HepG2 (cell line): ENCODE data around the gene SUSD3. TPM values are rescaled to one million over a fixed set of nuclear protein-coding genes. Genes with fewer than 3 reads are reported as not detected.
A peak's percentile ranks its signal among the peaks of the same experiment; 100 is the strongest.

Source experiments
- ARHGAP35 ChIP-seq: sonication (generic); formaldehyde crosslinking; IDR thresholded peaks from 2 replicates; pipeline ENCODE4 v1.9.0; 2022; ENCODE audit warnings: mild to moderate bottlenecking, inconsistent platforms, moderate library complexity, missing genetic modification reagents, borderline replicate concordance
- CBX5 ChIP-seq: sonication (generic); formaldehyde crosslinking; IDR thresholded peaks from 2 replicates; pipeline ENCODE4 v1.4.0; 2020; ENCODE audit warnings: missing genetic modification reagents, borderline replicate concordance
- CSRNP2 ChIP-seq: sonication (generic); formaldehyde crosslinking; conservative IDR thresholded peaks from 2 replicates; pipeline ENCODE4 v1.8.0; 2022; ENCODE audit warnings: low read depth, missing genetic modification reagents
- ERF ChIP-seq: IDR thresholded peaks from 2 replicates; pipeline ENCODE4 v1.6.1; 2018; ENCODE audit warnings: missing biosample characterization, missing genetic modification reagents
- FOXC1 ChIP-seq: sonication (generic); formaldehyde crosslinking; IDR thresholded peaks from 2 replicates; pipeline ENCODE4 v1.8.0; 2022; ENCODE audit warnings: mild to moderate bottlenecking, missing genetic modification reagents, borderline replicate concordance
- FOXJ3 ChIP-seq: sonication (generic); formaldehyde crosslinking; IDR thresholded peaks from 2 replicates; pipeline ENCODE4 v1.4.0; 2020; ENCODE audit warnings: missing genetic modification reagents, mild to moderate bottlenecking, borderline replicate concordance
- GTF2F1 ChIP-seq: fragments of 150-350 bp; IDR thresholded peaks from 2 replicates; pipeline ENCODE4 v1.6.1; 2014; ENCODE audit warnings: low read length
- HNRNPUL1 ChIP-seq: fragments of 200-400 bp; formaldehyde crosslinking; IDR thresholded peaks from 2 replicates; pipeline ENCODE4 v1.6.1; 2017; ENCODE audit warnings: low read depth, mild to moderate bottlenecking, low read length, moderate library complexity
- HOXA5 ChIP-seq: sonication (generic); formaldehyde crosslinking; IDR thresholded peaks from 2 replicates; pipeline ENCODE4 v1.4.0; 2020; ENCODE audit warnings: missing genetic modification reagents
- MLX ChIP-seq: IDR thresholded peaks from 2 replicates; pipeline ENCODE4 v1.6.1; 2016
- SNAPC5 ChIP-seq: sonication (generic); formaldehyde crosslinking; IDR thresholded peaks from 2 replicates; pipeline ENCODE4 v1.8.1; 2023; ENCODE audit warnings: mild to moderate bottlenecking, missing genetic modification reagents, borderline replicate concordance
- SRF ChIP-seq: IDR thresholded peaks from 2 replicates; pipeline ENCODE4 v1.6.1; 2011; ENCODE audit warnings: mild to moderate bottlenecking, low read depth, low read length, moderate library complexity
- TBP ChIP-seq: sonication (generic); formaldehyde crosslinking; IDR thresholded peaks from 2 replicates; pipeline ENCODE4 v1.5.0; 2020; ENCODE audit warnings: missing genetic modification reagents
- TEF ChIP-seq: sonication (generic); formaldehyde crosslinking; IDR thresholded peaks from 2 replicates; pipeline ENCODE4 v1.5.0; 2020; ENCODE audit warnings: missing genetic modification reagents
- U2AF2 ChIP-seq: fragments of 200-400 bp; formaldehyde crosslinking; IDR thresholded peaks from 2 replicates; pipeline ENCODE4 v1.6.1; 2017; ENCODE audit warnings: low read depth, mild to moderate bottlenecking, low read length
- YEATS2 ChIP-seq: sonication (generic); formaldehyde crosslinking; IDR thresholded peaks from 2 replicates; pipeline ENCODE4 v1.4.0; 2020; ENCODE audit warnings: missing genetic modification reagents, borderline replicate concordance
- ZNF605 ChIP-seq: sonication (generic); formaldehyde crosslinking; IDR thresholded peaks from 2 replicates; pipeline ENCODE4 v1.8.0; 2022; ENCODE audit warnings: mild to moderate bottlenecking, missing genetic modification reagents
- ZNF639 ChIP-seq: conservative IDR thresholded peaks from 2 replicates; pipeline ENCODE4 v1.6.1; 2018; ENCODE audit warnings: missing genetic modification reagents
- ZNF724P ChIP-seq: sonication (generic); formaldehyde crosslinking; IDR thresholded peaks from 2 replicates; pipeline ENCODE4 v1.8.0; 2022; ENCODE audit warnings: missing genetic modification reagents, borderline replicate concordance
- ZNF770 ChIP-seq: sonication (generic); formaldehyde crosslinking; IDR thresholded peaks from 2 replicates; pipeline ENCODE4 v1.5.0; 2020; ENCODE audit warnings: mild to moderate bottlenecking, missing genetic modification reagents
- ZNF816 ChIP-seq: sonication (generic); formaldehyde crosslinking; IDR thresholded peaks from 2 replicates; pipeline ENCODE4 v1.8.0; 2022; ENCODE audit warnings: missing genetic modification reagents, mild to moderate bottlenecking, borderline replicate concordance
- polyA plus RNA-seq, 8 experiments: library from polyadenylated mRNA; depleted of rRNA in 3 of 8; stranded (reverse) in 7 of 8; unstranded in 1 of 8; fragments of >200 nt; fragmentation: Illumina TruSeq in 4 of 8; extraction: Trizol in 4 of 8; gene quantifications; 2 replicates each; pipeline versions ENCODE4 v1.2.1 to v1.2.3, GENCODE V29; 2011 to 2016; ENCODE audit warnings: low read depth in 4 of 8, missing spikeins in 1 of 8, mixed read lengths in 1 of 8; ENCODE audit not compliant: insufficient read depth in 1 of 8
- total RNA-seq, 5 experiments: library from RNA; depleted of rRNA; stranded (reverse); fragments of >200 nt; fragmentation: Illumina TruSeq; extraction: Trizol; gene quantifications; 2 replicates each; pipeline ENCODE4 v1.2.3, GENCODE V29; 2016; ENCODE audit warnings: low read depth in 1 of 5

The SUSD3 gene
- total and polyA plus RNA-seq, 2 of the 13 experiments (the other 11 are each of a cell fraction or from before 2014, with no cell fraction given): 7.0 to 9.1 TPM

GRCh38 chr9:93119953-93120845 lies 61.7 kb downstream of the SUSD3 start (continued):
- TF ChIP-seq ZNF639 (peak; percentile 72; the same call in 1 of the 2 replicates), ZNF816 (CRISPR knock-in tag) (peak; percentile 94; the same call in 1 of the 2 replicates), TBP (CRISPR knock-in tag) (no peak), CBX5 (CRISPR knock-in tag) (peak; percentile 73; the same call in 1 of the 2 replicates), FOXJ3 (CRISPR knock-in tag) (no peak; the same call in 1 of the 2 replicates), HOXA5 (peak; percentile 80; the same call in 1 of the 2 replicates), YEATS2 (CRISPR knock-in tag) (peak; percentile 88; the same call in 1 of the 2 replicates), ARHGAP35 (CRISPR knock-in tag) (no peak), MLX (CRISPR knock-in tag) (peak; percentile 89), GTF2F1 (no peak), SNAPC5 (CRISPR knock-in tag) (peak; percentile 73; the same call in 1 of the 2 replicates), ZNF724P (CRISPR knock-in tag) (0 out of 2 replicates have a peak, but pooled peaks have one; percentile 76), FOXC1 (CRISPR knock-in tag) (no peak), HNRNPUL1 (no peak), CSRNP2 (CRISPR knock-in tag) (no peak), U2AF2 (no peak), ZNF770 (CRISPR knock-in tag) (0 out of 2 replicates have a peak, but pooled peaks have one; percentile 54), TEF (CRISPR knock-in tag) (no peak), SRF (peak; percentile 68; the same call in 1 of the 2 replicates), ERF (CRISPR knock-in tag) (peak; percentile 97), ZNF605 (CRISPR knock-in tag) (peak; percentile 97)
